Myocyte (in vitro differentiated cells): Measurements from ENCODE around the gene NME5. TPM values are rescaled to one million over a fixed set of nuclear protein-coding genes. Genes with fewer than 3 reads are reported as not detected.

Experiments used
- DNase-seq: peaks from one replicate; pipeline ENCODE4 v3.0.0-alpha.2; 2012; ENCODE audit warnings: low read depth
- total RNA-seq: library from RNA; depleted of rRNA; stranded (reverse); fragments of >200 nt; gene quantifications from 2 replicates; pipeline ENCODE4 v1.2.3, GENCODE V29; 2014

The NME5 gene
- total RNA-seq, 1 donor from 2014 or later, result 0.16 TPM

GRCh38 chr5:138139781-138140090 is 508 bp upstream of the NME5 start:
- no peak for DNase-seq

- DNase-seq, result no peak
These were observed 6.7 kb downstream of the NME5 start for GRCh38 chr5:138132543-138132942.

- DNase-seq, result no peak
These were observed 9.9 kb downstream of the NME5 start for GRCh38 chr5:138129347-138129746.

GRCh38 chr5:138128334-138128733 is 10.9 kb downstream of the NME5 start:
- DNase-seq, result no peak

GRCh38 chr5:138115254-138115653 is 24.0 kb downstream of the NME5 start:
- no peak for DNase-seq

- no peak for DNase-seq
These were observed 27.3 kb downstream of the NME5 start for GRCh38 chr5:138111937-138112336.

- no peak for DNase-seq
These were observed 28.0 kb downstream of the NME5 start for GRCh38 chr5:138111181-138111580.

- DNase-seq, result peak; percentile 55
These were observed 28.8 kb downstream of the NME5 start for GRCh38 chr5:138110266-138110963.

GRCh38 chr5:138109463-138110265 is 29.6 kb downstream of the NME5 start:
- DNase-seq, result no peak

- DNase-seq, result no peak
These were observed 32.0 kb downstream of the NME5 start for GRCh38 chr5:138107213-138107612.

- DNase-seq, result no peak
These were observed 33.5 kb downstream of the NME5 start for GRCh38 chr5:138105709-138106108.

- no peak for DNase-seq
These were observed 36.0 kb downstream of the NME5 start for GRCh38 chr5:138103319-138103637.

- no peak for DNase-seq
These were observed 36.5 kb downstream of the NME5 start for GRCh38 chr5:138102454-138103318.

- DNase-seq, result no peak
These were observed 42.0 kb downstream of the NME5 start for GRCh38 chr5:138096997-138097828.

GRCh38 chr5:138096363-138096762 is 42.9 kb downstream of the NME5 start:
- no peak for DNase-seq

- DNase-seq, result no peak
These were observed 43.9 kb downstream of the NME5 start for GRCh38 chr5:138095100-138095907.

GRCh38 chr5:138093036-138093435 is 46.2 kb downstream of the NME5 start:
- DNase-seq, result no peak

GRCh38 chr5:138092301-138092700 is 46.9 kb downstream of the NME5 start:
- no peak for DNase-seq

GRCh38 chr5:138091685-138092084 is 47.5 kb downstream of the NME5 start:
- DNase-seq, result no peak

- DNase-seq, result no peak
These were observed 55.5 kb downstream of the NME5 start, which contains the start of gene WNT8A for GRCh38 chr5:138083702-138084101. Gene WNT8A, plus strand, starts transcription at chr5:138084033. Its CDS starts 95 bp downstream, at chr5:138084128.
